ENCODE results near the gene CHSY3.

DNA sequence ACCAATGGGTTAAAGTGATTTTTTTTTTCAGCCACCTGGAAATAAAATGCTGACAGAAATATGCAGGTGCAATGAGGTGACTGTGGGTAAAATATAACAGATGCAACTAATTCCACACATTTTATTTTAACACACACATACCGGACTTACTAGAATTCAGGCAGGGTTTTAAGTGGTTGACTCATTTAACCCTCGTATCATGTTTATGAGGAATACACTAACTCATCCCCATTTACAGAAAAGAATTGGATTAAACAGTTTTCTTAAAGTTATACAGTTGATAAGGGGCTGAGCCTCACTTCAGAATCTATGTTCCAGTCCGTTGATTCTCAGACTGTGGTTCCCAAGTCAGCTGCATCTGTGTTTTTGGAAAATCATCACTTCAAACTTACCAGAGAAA is 207.5 kb downstream of the CHSY3 start:
- TF ChIP-seq, protein P1, sequence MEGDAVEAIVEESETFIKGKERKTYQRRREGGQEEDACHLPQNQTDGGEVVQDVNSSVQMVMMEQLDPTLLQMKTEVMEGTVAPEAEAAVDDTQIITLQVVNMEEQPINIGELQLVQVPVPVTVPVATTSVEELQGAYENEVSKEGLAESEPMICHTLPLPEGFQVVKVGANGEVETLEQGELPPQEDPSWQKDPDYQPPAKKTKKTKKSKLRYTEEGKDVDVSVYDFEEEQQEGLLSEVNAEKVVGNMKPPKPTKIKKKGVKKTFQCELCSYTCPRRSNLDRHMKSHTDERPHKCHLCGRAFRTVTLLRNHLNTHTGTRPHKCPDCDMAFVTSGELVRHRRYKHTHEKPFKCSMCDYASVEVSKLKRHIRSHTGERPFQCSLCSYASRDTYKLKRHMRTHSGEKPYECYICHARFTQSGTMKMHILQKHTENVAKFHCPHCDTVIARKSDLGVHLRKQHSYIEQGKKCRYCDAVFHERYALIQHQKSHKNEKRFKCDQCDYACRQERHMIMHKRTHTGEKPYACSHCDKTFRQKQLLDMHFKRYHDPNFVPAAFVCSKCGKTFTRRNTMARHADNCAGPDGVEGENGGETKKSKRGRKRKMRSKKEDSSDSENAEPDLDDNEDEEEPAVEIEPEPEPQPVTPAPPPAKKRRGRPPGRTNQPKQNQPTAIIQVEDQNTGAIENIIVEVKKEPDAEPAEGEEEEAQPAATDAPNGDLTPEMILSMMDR (IDR thresholded peaks at IDR 0.05) = no peak
- TF ChIP-seq POLR2A (IDR thresholded peaks at IDR 0.05) = no peak
- TF ChIP-seq POLR2AphosphoS5 (IDR thresholded peaks at IDR 0.05) = no peak
